GM19099 (cell line): ENCODE measurements around the gene SYCP2.

ENCODE experiments used
- POLR2A ChIP-seq: IDR thresholded peaks from 3 replicates; pipeline ENCODE4 v1.6.1; 2011; ENCODE audit warnings: low read depth; ENCODE audit not compliant: insufficient read length; ENCODE audit errors: extremely low read depth

SYCP2 gene

GRCh38 chr20:59835057-59835447, 98.4 kb downstream of the SYCP2 start:
- TF ChIP-seq POLR2A: no peak

GRCh38 chr20:59832406-59833363, 100.8 kb downstream of the SYCP2 start:
- no peak for TF ChIP-seq POLR2A

GRCh38 chr20:59831916-59832270, 101.5 kb downstream of the SYCP2 start:
- TF ChIP-seq POLR2A: no peak

- no peak for TF ChIP-seq POLR2A
Observed at GRCh38 chr20:59831024-59831915, 102.2 kb downstream of the SYCP2 start.

GRCh38 chr20:59830665-59831023, 102.8 kb downstream of the SYCP2 start:
- no peak for TF ChIP-seq POLR2A

- no peak for TF ChIP-seq POLR2A
Observed at GRCh38 chr20:59829786-59830664, 103.4 kb downstream of the SYCP2 start.

GRCh38 chr20:59829054-59829785, 104.2 kb downstream of the SYCP2 start:
- no peak for TF ChIP-seq POLR2A

GRCh38 chr20:59828125-59829053, 105.0 kb downstream of the SYCP2 start:
- no peak for TF ChIP-seq POLR2A

- no peak for TF ChIP-seq POLR2A
Observed at GRCh38 chr20:59827138-59828056, 106.0 kb downstream of the SYCP2 start.

GRCh38 chr20:59825944-59826759, 107.3 kb downstream of the SYCP2 start:
- no peak for TF ChIP-seq POLR2A

- TF ChIP-seq POLR2A: no peak
Observed at GRCh38 chr20:59825563-59825920, 107.9 kb downstream of the SYCP2 start.
